BLaER1 treated with 17β-estradiol and CSF1 and Interleukin-3, amounts not matched to agents 10 nM and 100 nM (cell line): ENCODE data around the gene THBS1.

Experiments
- H3K27ac ChIP-seq, 11 experiments: shearing (Covaris generic); formaldehyde crosslinking; 2 replicates each; pipeline ENCODE4 v1.8.1; 2022
- H3K27me3 ChIP-seq, 11 experiments: shearing (Covaris generic); formaldehyde crosslinking; 2 replicates each; pipeline ENCODE4 v1.8.1; 2022
- H3K36me3 ChIP-seq, 11 experiments: shearing (Covaris generic); formaldehyde crosslinking; 2 replicates each; pipeline ENCODE4 v1.8.1; 2022
- H3K4me1 ChIP-seq, 10 experiments: shearing (Covaris generic); formaldehyde crosslinking; 2 replicates each; pipeline ENCODE4 v1.8.1; 2022
- H3K4me2 ChIP-seq, 11 experiments: shearing (Covaris generic); formaldehyde crosslinking; 2 replicates each; pipeline ENCODE4 v1.8.1; 2022
- H3K4me3 ChIP-seq, 10 experiments: shearing (Covaris generic); formaldehyde crosslinking; 2 replicates each; pipeline ENCODE4 v1.8.1; 2022
- H3K9ac ChIP-seq, 11 experiments: shearing (Covaris generic); formaldehyde crosslinking; 2 replicates each; pipeline ENCODE4 v1.8.1; 2022
- H3K9me3 ChIP-seq, 11 experiments: shearing (Covaris generic); formaldehyde crosslinking; replicated peaks in 1 of 11; 2 replicates each; pipeline ENCODE4 v1.8.1; 2022
- H4K20me1 ChIP-seq, 11 experiments: shearing (Covaris generic); formaldehyde crosslinking; 2 replicates each; pipeline ENCODE4 v1.8.1; 2022
- Cebpa-rat ChIP-seq, 11 experiments: shearing (Covaris generic); IDR thresholded peaks; 2 replicates each; pipeline ENCODE4 v1.8.1; 2022

Gene THBS1

GRCh38 chr15:39594446-39595337 is 13.8 kb downstream of the THBS1 start:
- peaks cover 0 to 8% (median 0%) of the 10 kb centered on the region in 10 experiments; a peak in 1 of 20 replicates for H3K4me1 ChIP-seq
- H3K9ac ChIP-seq = no peak overlapping the region
- H3K27me3 ChIP-seq = no peaks in the 10 kb centered on the region
- H3K4me2 ChIP-seq = no peak overlapping the region
- H3K9me3 ChIP-seq = no peaks in the 10 kb centered on the region
- H3K27ac ChIP-seq = no peak overlapping the region
- H3K4me3 ChIP-seq = no peak overlapping the region
- peaks cover 0 to 58% (median 0%) of the 10 kb centered on the region in 11 experiments; a peak in 5 of 22 replicates for H3K36me3 ChIP-seq
- no peaks in the 10 kb centered on the region for H4K20me1 ChIP-seq
- TF ChIP-seq Cebpa-rat (IDR thresholded peaks at IDR 0.05) = no peak

GRCh38 chr15:39595338-39596221 is 14.7 kb downstream of the THBS1 start:
- H3K4me3 ChIP-seq = no peak overlapping the region
- H3K9ac ChIP-seq = no peak overlapping the region
- H3K9me3 ChIP-seq = no peaks in the 10 kb centered on the region
- H3K27ac ChIP-seq = no peak overlapping the region
- H3K27me3 ChIP-seq = no peaks in the 10 kb centered on the region
- peaks cover 0 to 49% (median 0%) of the 10 kb centered on the region in 11 experiments; a peak in 5 of 22 replicates for H3K36me3 ChIP-seq
- no peak overlapping the region for H3K4me2 ChIP-seq
- H3K4me1 ChIP-seq = peaks cover 0 to 8% (median 0%) of the 10 kb centered on the region in 10 experiments; a peak in 1 of 20 replicates
- no peak for TF ChIP-seq Cebpa-rat (IDR thresholded peaks at IDR 0.05)
- H4K20me1 ChIP-seq = no peaks in the 10 kb centered on the region

DNA sequence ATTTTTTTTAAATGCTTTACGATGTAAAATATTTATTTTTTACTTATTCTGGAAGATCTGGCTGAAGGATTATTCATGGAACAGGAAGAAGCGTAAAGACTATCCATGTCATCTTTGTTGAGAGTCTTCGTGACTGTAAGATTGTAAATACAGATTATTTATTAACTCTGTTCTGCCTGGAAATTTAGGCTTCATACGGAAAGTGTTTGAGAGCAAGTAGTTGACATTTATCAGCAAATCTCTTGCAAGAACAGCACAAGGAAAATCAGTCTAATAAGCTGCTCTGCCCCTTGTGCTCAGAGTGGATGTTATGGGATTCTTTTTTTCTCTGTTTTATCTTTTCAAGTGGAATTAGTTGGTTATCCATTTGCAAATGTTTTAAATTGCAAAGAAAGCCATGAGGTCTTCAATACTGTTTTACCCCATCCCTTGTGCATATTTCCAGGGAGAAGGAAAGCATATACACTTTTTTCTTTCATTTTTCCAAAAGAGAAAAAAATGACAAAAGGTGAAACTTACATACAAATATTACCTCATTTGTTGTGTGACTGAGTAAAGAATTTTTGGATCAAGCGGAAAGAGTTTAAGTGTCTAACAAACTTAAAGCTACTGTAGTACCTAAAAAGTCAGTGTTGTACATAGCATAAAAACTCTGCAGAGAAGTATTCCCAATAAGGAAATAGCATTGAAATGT is 15.6 kb downstream of the THBS1 start:
- peaks cover 0 to 40% (median 0%) of the 10 kb centered on the region in 11 experiments; a peak in 5 of 22 replicates for H3K36me3 ChIP-seq

GRCh38 chr15:39597336-39597735 is 16.5 kb downstream of the THBS1 start:
- H3K4me2 ChIP-seq = no peak overlapping the region
- no peak for TF ChIP-seq Cebpa-rat (IDR thresholded peaks at IDR 0.05)
- H4K20me1 ChIP-seq = no peaks in the 10 kb centered on the region
- no peaks in the 10 kb centered on the region for H3K9me3 ChIP-seq
- H3K27me3 ChIP-seq = no peaks in the 10 kb centered on the region
- H3K36me3 ChIP-seq = peaks cover 0 to 37% (median 0%) of the 10 kb centered on the region in 11 experiments; a peak in 5 of 22 replicates
- no peak overlapping the region for H3K4me3 ChIP-seq
- H3K9ac ChIP-seq = no peak overlapping the region
- H3K4me1 ChIP-seq = peaks cover 0 to 7% (median 0%) of the 10 kb centered on the region in 10 experiments; a peak in 1 of 20 replicates
- no peak overlapping the region for H3K27ac ChIP-seq

More for the DNA sequence above, 15.6 kb downstream of the THBS1 start:
- H3K9me3 ChIP-seq = no peaks in the 10 kb centered on the region
- no peaks in the 10 kb centered on the region for H4K20me1 ChIP-seq
- no peaks in the 10 kb centered on the region for H3K27me3 ChIP-seq
- no peak for TF ChIP-seq Cebpa-rat (IDR thresholded peaks at IDR 0.05)
- H3K27ac ChIP-seq = no peak overlapping the region
- no peak overlapping the region for H3K4me2 ChIP-seq
- H3K4me1 ChIP-seq = peaks cover 0 to 8% (median 0%) of the 10 kb centered on the region in 10 experiments; a peak in 1 of 20 replicates
- no peak overlapping the region for H3K4me3 ChIP-seq
- no peak overlapping the region for H3K9ac ChIP-seq

- H3K9me3 ChIP-seq = no peaks in the 10 kb centered on the region
- peaks cover 0 to 33% (median 0%) of the 10 kb centered on the region in 11 experiments; a peak in 5 of 22 replicates for H3K36me3 ChIP-seq
- H3K9ac ChIP-seq = no peak overlapping the region
- no peak overlapping the region for H3K4me2 ChIP-seq
- H3K27me3 ChIP-seq = no peaks in the 10 kb centered on the region
- no peaks in the 10 kb centered on the region for H4K20me1 ChIP-seq
- no peak overlapping the region for H3K27ac ChIP-seq
- no peak overlapping the region for H3K4me3 ChIP-seq
- peaks cover 0 to 3% (median 0%) of the 10 kb centered on the region in 10 experiments; a peak in 1 of 20 replicates for H3K4me1 ChIP-seq
- no peak for TF ChIP-seq Cebpa-rat (IDR thresholded peaks at IDR 0.05)
Measured at GRCh38 chr15:39597751-39598185, 16.9 kb downstream of the THBS1 start.

GRCh38 chr15:39598186-39598850 is 17.4 kb downstream of the THBS1 start:
- Histone ChIP-seq H3K4me2 (no peak overlapping the region), H3K27ac (no peak overlapping the region), H4K20me1 (no peaks in the 10 kb centered on the region)

GRCh38 chr15:39598958-39599845 is 18.3 kb downstream of the THBS1 start:
- no peaks in the 10 kb centered on the region for H3K9me3 ChIP-seq
- no peaks in the 10 kb centered on the region for H3K27me3 ChIP-seq
- no peak overlapping the region for H3K9ac ChIP-seq
- TF ChIP-seq Cebpa-rat (IDR thresholded peaks at IDR 0.05) = no peak
- no peaks in the 10 kb centered on the region for H3K4me1 ChIP-seq
- no peak overlapping the region for H3K27ac ChIP-seq
- H4K20me1 ChIP-seq = no peaks in the 10 kb centered on the region
- no peak overlapping the region for H3K4me2 ChIP-seq
- peaks cover 0 to 18% (median 0%) of the 10 kb centered on the region in 11 experiments; a peak in 3 of 22 replicates for H3K36me3 ChIP-seq
- no peak overlapping the region for H3K4me3 ChIP-seq

More at GRCh38 chr15:39598186-39598850, 17.4 kb downstream of the THBS1 start:
- Histone ChIP-seq H3K4me3 (no peak overlapping the region), H3K4me1 (no peaks in the 10 kb centered on the region), H3K27me3 (no peaks in the 10 kb centered on the region), H3K9ac (no peak overlapping the region), H3K36me3 (peaks cover 0 to 27% (median 0%) of the 10 kb centered on the region in 11 experiments; a peak in 5 of 22 replicates), H3K9me3 (no peaks in the 10 kb centered on the region)
- TF ChIP-seq Cebpa-rat (IDR thresholded peaks at IDR 0.05) = no peak
